GM12878 (cell line): Measurements from ENCODE around the gene SLC39A11. TPM values are rescaled to one million over a fixed set of nuclear protein-coding genes. Genes with fewer than 3 reads are reported as not detected.

Source experiments
- ATAC-seq: fragments of 200-7000 bp; cut with Tn5 transposase; 3 replicates; pipeline ENCODE4 v1.9.1; 2020; ENCODE audit warnings: mild to moderate bottlenecking, moderate library complexity
- BruUV-seq: library from RNA; stranded (reverse); fragments of 400-500 nt; replicated peaks from 2 replicates; lab custom pipeline; 2021; lab: Mats Ljungman, UMichigan
- CTCF ChIA-PET: fragments of 300-600 bp; sonication (Branson Sonifier 250); formaldehyde crosslinking; extraction: SDS; loops from one replicate; lab custom pipeline; 2021; ENCODE audit warnings: inconsistent platforms; lab: Yijun Ruan, JAX
- POLR2A ChIA-PET: fragments of 350-600 bp; formaldehyde crosslinking; extraction: SDS; loops from one replicate; lab custom pipeline; 2021; ENCODE audit warnings: inconsistent platforms; lab: Charles Lee
- RAD21 ChIA-PET: fragments of 300-600 bp; sonication (Branson Sonifier 250); formaldehyde crosslinking; loops from one replicate; lab custom pipeline; 2023; ENCODE audit warnings: antibody characterized with exemption; ENCODE audit not compliant: unreplicated experiment; lab: Charles Lee
- SMC1A ChIA-PET: fragments of 300-600 bp; sonication (Branson Sonifier 250); formaldehyde crosslinking; loops from one replicate; lab custom pipeline; 2023; ENCODE audit not compliant: unreplicated experiment, uncharacterized antibody; lab: Charles Lee
- DNase-seq: peaks from one replicate; pipeline ENCODE4 v3.0.0-alpha.2; 2011; ENCODE audit warnings: low read depth, low spot score
- FAIRE-seq: peaks from 3 replicates; lab custom pipeline; 2011; peaks lifted over from hg19 to GRCh38; lab: Jason Lieb, UNC
- H2AFZ ChIP-seq: 2 replicates; pipeline ENCODE4 v1.6.0; 2011; ENCODE audit warnings: low read depth, low read length, control low read depth; ENCODE audit not compliant: control insufficient read depth
- H3K27ac ChIP-seq: 2 replicates; pipeline ENCODE4 v1.5.1; 2011; ENCODE audit warnings: control low read depth; ENCODE audit not compliant: control insufficient read depth, insufficient read depth
- H3K27me3 ChIP-seq, 2 experiments: replicated peaks in 1 of 2; 2 replicates each; pipeline versions ENCODE4 v1.6.0 to v1.6.1; 2011; ENCODE audit warnings: low read length in 1 of 2; ENCODE audit not compliant: control insufficient read depth in 2 of 2, insufficient read depth in 2 of 2
- H3K36me3 ChIP-seq, 2 experiments: 2 replicates each; pipeline ENCODE4 v1.5.1; 2011; ENCODE audit warnings: low read length in 1 of 2; ENCODE audit not compliant: control insufficient read depth in 2 of 2, insufficient read depth in 2 of 2
- H3K4me1 ChIP-seq: 2 replicates; pipeline ENCODE4 v1.6.1; 2011; ENCODE audit warnings: mild to moderate bottlenecking, low read length, moderate library complexity, mixed read lengths; ENCODE audit not compliant: control insufficient read depth, insufficient read depth
- H3K4me2 ChIP-seq: 2 replicates; pipeline ENCODE4 v1.6.0; 2011; ENCODE audit warnings: control low read depth; ENCODE audit not compliant: control insufficient read depth, insufficient read depth
- H3K4me3 ChIP-seq: fragments of 200-600 bp; sonication (generic); 2 replicates; pipeline ENCODE4 v1.5.1; 2016
- H3K79me2 ChIP-seq: 2 replicates; pipeline ENCODE4 v1.6.0; 2011; ENCODE audit warnings: low read length; ENCODE audit not compliant: control insufficient read depth, insufficient read depth
- H3K9ac ChIP-seq: 2 replicates; pipeline ENCODE4 v1.8.0; 2011; ENCODE audit warnings: low read length, control low read depth, mixed read lengths; ENCODE audit not compliant: control insufficient read depth, insufficient read depth
- H3K9me3 ChIP-seq: replicated peaks from 3 replicates; pipeline ENCODE4 v1.5.1; 2011; ENCODE audit warnings: mild to moderate bottlenecking, low read length; ENCODE audit not compliant: control insufficient read depth, insufficient read depth
- H4K20me1 ChIP-seq: 2 replicates; pipeline ENCODE4 v1.6.0; 2011; ENCODE audit not compliant: control insufficient read depth, insufficient read depth
- BCLAF1 ChIP-seq: fragments of 450-650 bp; IDR thresholded peaks from 2 replicates; pipeline ENCODE4 v1.6.1; 2017; ENCODE audit warnings: antibody characterized with exemption, mild to moderate bottlenecking, moderate library complexity
- CBX3 ChIP-seq: fragments of 200-600 bp; sonication (generic); IDR thresholded peaks from 2 replicates; pipeline ENCODE4 v1.6.1; 2016; ENCODE audit warnings: low read depth, borderline replicate concordance
- EP300 ChIP-seq, 2 experiments: fragments of 150-350 bp in 1 of 2; IDR thresholded peaks; 2 replicates each; pipeline ENCODE4 v1.6.1; 2011 to 2012; ENCODE audit warnings: low read depth in 2 of 2, low read length in 2 of 2, borderline replicate concordance in 1 of 2, improper control_type of control experiment in 1 of 2, inconsistent platforms in 1 of 2; ENCODE audit not compliant: control insufficient read depth in 1 of 2
- HCFC1 ChIP-seq: fragments of 150-350 bp; IDR thresholded peaks from 2 replicates; pipeline ENCODE4 v1.6.1; 2014; ENCODE audit warnings: low read length
- MEF2A ChIP-seq: IDR thresholded peaks from 2 replicates; pipeline ENCODE4 v1.6.1; 2011; ENCODE audit warnings: low read depth, mild to moderate bottlenecking, low read length, moderate library complexity; ENCODE audit not compliant: insufficient read depth
- NBN ChIP-seq: fragments of 450-650 bp; IDR thresholded peaks from 2 replicates; pipeline ENCODE4 v1.6.1; 2016
- POLR2A ChIP-seq: IDR thresholded peaks from 2 replicates; pipeline ENCODE4 v1.6.1; 2011; ENCODE audit warnings: low read depth, mild to moderate bottlenecking, low read length
- RAD21 ChIP-seq: IDR thresholded peaks from 2 replicates; pipeline ENCODE4 v1.6.1; 2011; ENCODE audit warnings: mild to moderate bottlenecking, low read depth, low read length, moderate library complexity; ENCODE audit not compliant: insufficient read depth
- TARDBP ChIP-seq: IDR thresholded peaks from 2 replicates; pipeline ENCODE4 v1.6.1; 2016; ENCODE audit warnings: borderline replicate concordance
- USF2 ChIP-seq: IDR thresholded peaks from 2 replicates; pipeline ENCODE4 v1.6.1; 2011; ENCODE audit warnings: low read depth, low read length, improper control_type of control experiment, borderline replicate concordance
- YBX1 ChIP-seq: fragments of 450-650 bp; IDR thresholded peaks from 2 replicates; pipeline ENCODE4 v1.6.1; 2016; ENCODE audit warnings: antibody characterized with exemption
- ZBTB4 ChIP-seq: fragments of 450-650 bp; formaldehyde crosslinking; IDR thresholded peaks from 2 replicates; pipeline ENCODE4 v1.4.0; 2022; ENCODE audit warnings: mild to moderate bottlenecking, moderate library complexity
- ZNF622 ChIP-seq: fragments of 450-650 bp; IDR thresholded peaks from 2 replicates; pipeline ENCODE4 v1.6.1; 2017; ENCODE audit warnings: mild to moderate bottlenecking, inconsistent platforms
- WGBS: methylation state at CpG from one replicate; pipeline ENCODE4 v1.1.6; 2016; ENCODE audit warnings: low lambda C conversion rate; ENCODE audit not compliant: insufficient replicate concordance, insufficient coverage; ENCODE audit errors: missing lambda C conversion rate; 5-methylcytosine and 5-hydroxymethylcytosine counted together
- in situ Hi-C: fragments of 300-500 bp; cut with MboI; formaldehyde crosslinking; loops from 9 replicates; pipeline ENCODE4 v1.14.3; 2018; ENCODE audit warnings: mixed read lengths
- intact Hi-C: fragments of 100-400 bp; cut with micrococcal nuclease; formaldehyde crosslinking; loops from one replicate; pipeline ENCODE4 v1.14.2; 2022; ENCODE audit not compliant: unreplicated experiment
- polyA plus RNA-seq, 11 experiments: library from polyadenylated mRNA; depleted of rRNA in 4 of 11; unstranded in 6 of 11; stranded (reverse) in 5 of 11; fragments of >200 nt; fragmentation: Nextera tagmentation in 4 of 11; fragmentation: Illumina TruSeq in 1 of 11; extraction: Ambion mirVana in 4 of 11; extraction: Trizol in 1 of 11; gene quantifications; 1 replicate in 1 of 11; 2 replicates in 10 of 11; pipeline versions ENCODE4 v1.2.1 to v1.2.3, GENCODE V29; 2011 to 2016; ENCODE audit warnings: inconsistent platforms in 2 of 11, missing spikeins in 2 of 11, low read depth in 1 of 11
- total RNA-seq, 4 experiments: library from RNA; depleted of rRNA in 3 of 4; stranded (reverse); fragments of >200 nt in 3 of 4; fragmentation: Illumina TruSeq in 1 of 4; extraction: Trizol in 1 of 4; gene quantifications; 2 replicates each; pipeline versions ENCODE4 v1.2.1 to v1.2.3, GENCODE V29; 2013 to 2021

The SLC39A11 gene
- total and polyA plus RNA-seq, 10 of the 15 experiments (the other 5 are each of a cell fraction or from before 2014, with no cell fraction given): 8.6 to 23.8 (median 14.0) TPM

- intact Hi-C loops: no loop called here
- WGBS: 67% methylated on average over 2 of the region's 2 CpGs
Observed at GRCh38 chr17:72879877-72880276, 212.6 kb downstream of the SLC39A11 start.

More at GRCh38 chr17:72879877-72880276, 212.6 kb downstream of the SLC39A11 start:
- peaks cover 14% of the 10 kb centered on the region for H3K9me3 ChIP-seq
- POLR2A ChIA-PET: interaction anchor here (0.7 kb wide), 1 partner anchor 1674 kb away, joined by 3 read pairs; no protein-coding TSS in a partner anchor
- H3K27me3 ChIP-seq: no peaks in the 10 kb centered on the region
- FAIRE-seq: no peak
- no peaks in the 10 kb centered on the region for H4K20me1 ChIP-seq
- H2AFZ ChIP-seq: no peak overlapping the region
- no TSS peak for BruUV-seq
- no peak for ATAC-seq
- no peaks in the 10 kb centered on the region for H3K4me1 ChIP-seq
- no peak for DNase-seq
- no peak overlapping the region for H3K9ac ChIP-seq
- in situ Hi-C loops: no loop called here
- no peaks in the 10 kb centered on the region for H3K79me2 ChIP-seq
- RAD21 ChIA-PET: no interaction called here
- CTCF ChIA-PET: interaction anchor here (0.7 kb wide), 1 partner anchor 56 kb away, joined by 4 read pairs; no protein-coding TSS in a partner anchor
- TF ChIP-seq POLR2A: no peak
- no peak for TF ChIP-seq ZNF622
- TF ChIP-seq YBX1: no peak
- TF ChIP-seq USF2: no peak
- no peak for TF ChIP-seq TARDBP
- TF ChIP-seq CBX3: no peak
- no peak for TF ChIP-seq NBN
- no peak for TF ChIP-seq HCFC1
- no peak for TF ChIP-seq EP300 (IDR thresholded peaks at IDR 0.05; ENCODE audit: borderline replicate concordance in 1 of 2, control insufficient read depth in 1 of 2, low read depth in 2 of 2, low read length in 2 of 2)
- TF ChIP-seq BCLAF1: no peak
- TF ChIP-seq MEF2A: no peak
- TF ChIP-seq ZBTB4 (CRISPR knock-in tag): no peak
- TF ChIP-seq RAD21: no peak
- no peak overlapping the region for H3K4me2 ChIP-seq
- no peak overlapping the region for H3K4me3 ChIP-seq
- peaks cover 0 to 2% of the 10 kb centered on the region in 2 experiments; a peak in 1 of 4 replicates for H3K36me3 ChIP-seq
- SMC1A ChIA-PET: interaction anchor here (0.6 kb wide), 1 partner anchor 334 kb away, joined by 3 read pairs; no protein-coding TSS in a partner anchor
- H3K27ac ChIP-seq: no peak overlapping the region
